HG03175 (cell line): ENCODE data around the gene CD300A.

Experiments
- ATAC-seq: cut with Tn5 transposase; IDR thresholded peaks from one replicate; pipeline ENCODE4 v1.9.1; 2021; ENCODE audit warnings: mild to moderate bottlenecking, moderate library complexity; ENCODE audit not compliant: unreplicated experiment

CD300A gene

DNA sequence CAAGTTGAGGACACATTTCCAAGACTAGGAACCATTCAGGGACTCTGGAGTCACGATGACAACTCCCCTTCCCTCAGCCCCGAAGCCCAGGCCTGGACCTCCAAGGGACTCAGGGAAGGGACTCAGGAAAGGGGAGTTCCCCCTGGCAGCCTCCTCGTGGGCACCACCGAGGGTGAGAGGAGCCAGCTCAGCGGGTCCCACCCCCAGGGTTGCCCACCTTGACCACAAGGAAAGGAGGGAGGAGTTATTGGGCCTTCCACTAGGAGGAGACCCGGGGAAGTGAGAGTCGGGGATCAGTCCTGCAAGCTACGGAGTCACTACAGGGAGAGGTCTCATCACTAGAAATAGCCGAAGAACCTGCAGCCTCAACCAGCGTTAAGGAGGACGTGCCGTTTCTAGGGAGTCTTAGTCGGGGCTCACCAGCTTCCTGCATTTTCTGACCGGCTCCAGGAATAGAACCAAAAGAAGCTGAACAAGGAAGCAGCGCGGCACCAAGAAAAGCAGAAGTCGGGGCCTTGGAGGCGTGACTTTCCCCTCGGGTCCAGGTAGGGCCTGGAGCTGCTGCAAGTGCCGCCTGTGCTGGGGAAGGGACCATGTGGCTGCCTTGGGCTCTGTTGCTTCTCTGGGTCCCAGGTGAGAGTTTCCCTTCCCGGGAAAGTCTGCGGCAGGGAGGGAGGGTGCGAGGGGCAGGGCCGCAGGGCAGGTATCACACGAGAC lies at the start of gene CD300A:
CD300A (plus strand) TSS at position 524 of the 717 bp plus-strand sequence; CDS start at position 594, 70 bp downstream.
- ATAC-seq, result no peak

DNA sequence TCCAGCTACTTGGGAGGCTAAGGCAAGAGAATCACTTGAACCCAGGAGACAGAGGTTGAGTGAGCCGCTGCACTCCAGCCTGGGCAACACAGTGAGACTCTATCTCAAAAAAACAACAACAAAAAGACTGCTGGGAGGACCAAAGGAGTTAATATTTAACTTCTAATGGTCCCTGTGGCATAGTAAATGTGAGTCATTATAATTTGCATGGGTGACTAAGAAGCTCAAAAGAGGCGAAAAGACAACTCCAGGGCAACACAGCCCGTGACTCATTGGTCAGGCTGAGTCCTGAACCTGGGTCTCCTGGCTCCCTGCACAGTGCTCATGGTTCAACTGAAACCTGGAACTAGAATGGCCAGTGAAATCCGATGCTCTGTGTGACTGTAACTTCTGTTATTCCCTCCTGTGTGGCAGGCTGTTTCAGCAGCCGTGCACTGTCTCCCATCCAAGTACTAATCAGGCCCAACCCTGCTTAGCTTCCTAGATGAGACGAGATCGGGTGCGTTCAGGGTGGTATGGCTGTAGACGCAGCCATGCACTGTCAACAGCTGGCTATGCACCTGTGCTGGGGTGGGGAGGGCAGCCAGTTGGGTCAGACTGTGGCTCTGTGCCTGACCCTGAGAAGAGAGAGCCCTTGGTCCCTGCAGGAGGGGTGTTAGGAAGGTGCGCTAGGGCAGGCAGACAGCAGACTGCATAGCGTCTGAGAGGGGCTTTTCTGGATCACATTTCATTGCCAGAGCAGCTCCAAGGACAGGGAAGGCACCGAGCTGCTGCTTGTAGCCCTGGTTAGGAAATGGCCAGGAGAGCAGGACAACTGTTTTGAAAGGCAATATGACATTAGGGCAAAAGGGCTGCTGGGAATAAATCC lies 49.0 kb upstream of the CD300A start:
- peak; percentile 80 for ATAC-seq

DNA sequence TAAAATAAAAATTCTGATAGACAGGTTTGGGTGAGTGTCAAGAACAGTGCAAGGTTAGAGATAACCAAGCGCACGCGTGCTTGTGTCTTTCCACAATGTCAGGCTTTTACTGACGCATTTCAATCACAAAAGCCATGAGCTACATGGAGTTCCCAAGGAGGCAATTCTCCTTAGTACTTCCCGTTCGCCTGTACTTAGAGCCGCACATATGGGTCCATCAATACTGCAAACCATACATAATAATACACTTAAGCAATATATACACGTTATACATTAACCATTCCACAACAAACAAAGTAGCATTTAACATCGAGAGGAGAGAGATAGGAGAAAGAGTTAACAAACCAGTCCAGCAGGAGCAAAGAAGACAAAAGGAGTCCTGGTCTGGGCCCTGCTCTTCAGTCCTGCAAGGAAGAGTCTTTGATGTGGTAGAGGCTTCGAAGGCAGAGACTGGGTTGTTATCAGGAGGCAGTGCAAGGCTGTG lies 46.5 kb upstream of the CD300A start:
- no peak for ATAC-seq

DNA sequence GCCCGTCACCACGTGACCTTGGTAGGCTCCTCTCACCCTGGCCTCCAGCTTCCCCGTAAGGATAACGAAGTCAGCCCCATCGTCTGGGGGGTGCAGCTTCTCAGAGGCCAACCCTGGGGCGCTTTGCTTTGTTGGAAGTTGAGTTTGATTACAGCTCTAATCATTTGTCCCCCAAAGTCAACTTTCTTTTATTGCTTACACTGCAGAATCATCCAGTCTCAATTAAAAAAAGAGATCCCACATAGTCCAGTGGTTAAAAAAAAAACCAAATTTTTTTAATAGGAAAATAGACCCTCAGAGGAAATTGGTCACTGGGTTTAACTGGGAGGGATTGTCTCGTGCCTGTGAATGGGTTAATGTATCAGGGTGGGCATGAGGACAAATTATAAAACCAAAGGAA lies 42.3 kb upstream of the CD300A start:
- no peak for ATAC-seq

DNA sequence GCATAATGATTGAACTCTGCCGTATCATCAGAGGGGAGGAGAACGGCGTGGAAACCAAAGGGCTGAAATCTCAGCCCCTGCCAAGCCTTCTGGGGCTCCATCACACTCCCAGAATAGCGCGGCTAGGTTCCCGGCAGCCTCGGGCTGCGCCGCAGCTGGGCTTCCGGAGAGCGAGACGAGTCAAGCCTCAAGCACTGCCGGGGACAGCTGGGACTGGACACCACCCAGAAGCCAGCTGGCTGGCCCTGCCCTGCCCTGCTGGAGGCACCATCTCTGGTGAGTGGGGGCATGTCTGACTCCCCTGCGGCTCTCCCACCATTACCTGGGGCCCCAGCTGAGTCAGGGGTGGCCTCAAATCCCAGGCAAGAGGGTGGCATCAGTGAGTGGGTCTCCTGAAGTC lies 41.8 kb upstream of the CD300A start:
- ATAC-seq, result no peak

DNA sequence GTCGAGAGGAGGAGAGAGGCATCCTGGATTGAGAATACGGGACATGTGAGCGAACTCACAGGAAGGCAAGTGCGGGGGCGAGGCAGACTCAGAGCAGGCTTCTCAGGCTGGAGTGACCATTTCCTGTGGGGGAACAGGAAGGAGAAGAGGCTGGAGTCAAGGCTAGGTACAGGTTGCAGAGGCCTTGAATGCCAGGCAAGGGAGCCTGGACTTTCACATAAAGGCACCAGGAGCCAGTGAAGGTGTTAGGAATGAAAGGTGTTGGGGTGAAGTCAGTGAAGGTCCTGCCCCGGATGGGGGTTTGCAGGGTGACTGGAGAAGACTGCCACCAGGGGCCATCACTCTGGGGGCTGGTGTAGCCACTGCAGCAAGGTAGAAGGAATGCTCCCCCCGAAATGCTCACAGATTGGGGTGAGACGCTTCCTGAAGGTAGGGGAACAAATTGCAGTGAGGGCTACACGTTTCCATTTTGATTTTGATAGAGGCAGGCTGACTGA lies 39.8 kb upstream of the CD300A start:
- ATAC-seq, result no peak

DNA sequence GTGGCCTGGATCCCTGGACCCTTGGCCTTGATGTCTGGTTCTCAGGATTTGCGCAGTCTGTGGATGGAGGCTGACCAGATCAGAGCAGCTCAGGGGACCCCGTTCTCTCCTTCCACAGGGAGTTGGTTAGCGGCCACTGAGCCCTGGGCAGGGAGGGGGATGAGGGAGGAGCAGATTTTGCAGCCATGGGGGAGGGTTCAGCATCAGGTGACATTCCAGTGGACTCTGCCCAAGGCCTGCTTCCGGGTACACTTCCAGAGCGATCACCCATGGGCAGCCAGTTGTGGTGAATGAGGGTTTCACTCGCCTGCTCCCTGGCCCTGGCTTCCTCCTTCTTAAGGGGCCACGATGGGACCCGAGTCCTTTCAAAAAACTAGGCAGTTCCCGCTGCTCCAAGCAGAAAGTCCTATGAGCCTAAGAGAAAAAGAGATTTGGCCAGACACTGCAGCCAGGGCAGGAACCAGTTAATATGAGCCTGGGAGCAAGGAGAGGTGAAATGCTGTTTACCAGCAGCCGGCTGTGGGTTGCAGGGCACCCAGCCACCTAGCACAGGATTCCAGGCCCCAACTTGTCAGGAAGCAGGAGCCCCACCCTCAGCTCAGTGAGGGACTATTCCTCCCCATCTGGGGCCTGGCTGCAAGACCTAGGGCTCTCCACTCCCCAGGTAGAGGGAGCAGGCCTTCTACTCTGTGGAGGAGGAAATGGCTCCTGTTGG lies 39.2 kb upstream of the CD300A start:
- ATAC-seq, result no peak

DNA sequence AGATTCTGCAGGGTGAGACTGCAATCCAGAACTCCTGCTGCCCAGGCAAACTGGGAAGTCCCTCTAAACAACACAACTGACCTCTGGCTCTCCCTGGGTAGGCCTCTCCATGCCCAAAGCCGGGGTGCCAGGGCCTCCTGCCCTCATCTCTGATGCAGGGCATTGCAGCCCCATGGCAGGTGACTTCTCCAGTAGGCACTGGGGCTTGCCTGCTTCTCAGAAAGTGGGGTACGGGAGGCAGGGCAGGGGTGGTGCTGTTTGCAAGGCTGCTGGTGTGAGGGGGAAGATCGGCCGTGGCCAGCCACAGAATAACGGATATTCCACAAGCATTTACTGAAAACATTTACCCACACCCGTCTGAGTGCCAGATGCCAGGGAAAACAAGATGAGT lies 38.7 kb upstream of the CD300A start:
- ATAC-seq, result no peak

DNA sequence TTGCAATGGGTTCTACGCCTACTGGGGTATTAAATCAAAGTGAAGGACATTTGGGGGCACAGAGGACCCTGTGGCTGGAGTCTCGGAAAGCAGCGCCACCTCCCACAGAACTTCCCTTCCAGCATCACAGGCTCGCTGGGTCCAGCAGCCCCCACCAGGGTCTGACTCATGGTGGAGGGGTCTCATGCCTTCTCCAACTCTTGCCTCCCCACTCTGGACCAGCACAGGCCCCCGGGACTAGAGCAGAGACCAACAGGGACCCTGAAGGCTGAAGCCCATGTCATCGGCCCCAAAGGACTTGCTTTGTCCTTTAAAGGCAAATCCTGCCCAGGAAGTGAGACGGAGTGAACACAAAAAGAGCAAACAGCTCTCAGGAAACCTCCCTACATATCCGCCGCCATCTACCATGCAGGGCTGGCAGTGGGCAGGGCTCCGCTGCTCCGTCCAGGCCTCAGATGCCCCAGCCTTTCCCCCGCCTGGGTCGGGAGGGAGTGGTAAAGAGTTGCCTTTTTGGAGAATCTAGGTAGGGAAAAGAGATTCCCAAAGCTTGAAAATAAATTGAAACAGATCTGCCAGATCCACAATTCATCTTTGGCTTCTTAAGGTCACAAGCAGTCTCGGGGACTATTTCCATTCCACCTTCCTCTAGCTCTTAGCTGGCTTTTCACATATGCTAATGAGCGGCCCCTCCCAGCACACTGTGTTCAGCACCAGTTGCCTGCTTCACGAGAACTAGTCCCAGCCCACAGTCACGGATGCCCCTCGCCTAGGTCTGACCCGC lies 36.6 kb upstream of the CD300A start:
- no peak for ATAC-seq

DNA sequence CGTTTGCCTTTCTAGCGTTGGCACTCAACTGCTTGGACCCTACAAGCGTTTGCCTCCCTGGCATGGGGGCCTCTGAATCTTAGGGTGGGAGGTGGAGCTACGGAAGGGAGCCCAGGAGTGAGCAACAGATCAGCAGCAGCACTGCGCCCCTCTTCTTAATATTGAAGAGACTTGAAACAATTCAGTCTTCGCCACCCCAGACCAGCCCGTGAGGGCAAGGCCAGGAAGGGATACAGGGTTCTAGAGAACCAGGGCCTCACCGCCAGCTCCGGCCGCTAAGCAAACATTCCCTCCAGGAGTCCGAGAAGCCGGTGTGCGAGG lies 36.1 kb upstream of the CD300A start:
- ATAC-seq, result no peak

DNA sequence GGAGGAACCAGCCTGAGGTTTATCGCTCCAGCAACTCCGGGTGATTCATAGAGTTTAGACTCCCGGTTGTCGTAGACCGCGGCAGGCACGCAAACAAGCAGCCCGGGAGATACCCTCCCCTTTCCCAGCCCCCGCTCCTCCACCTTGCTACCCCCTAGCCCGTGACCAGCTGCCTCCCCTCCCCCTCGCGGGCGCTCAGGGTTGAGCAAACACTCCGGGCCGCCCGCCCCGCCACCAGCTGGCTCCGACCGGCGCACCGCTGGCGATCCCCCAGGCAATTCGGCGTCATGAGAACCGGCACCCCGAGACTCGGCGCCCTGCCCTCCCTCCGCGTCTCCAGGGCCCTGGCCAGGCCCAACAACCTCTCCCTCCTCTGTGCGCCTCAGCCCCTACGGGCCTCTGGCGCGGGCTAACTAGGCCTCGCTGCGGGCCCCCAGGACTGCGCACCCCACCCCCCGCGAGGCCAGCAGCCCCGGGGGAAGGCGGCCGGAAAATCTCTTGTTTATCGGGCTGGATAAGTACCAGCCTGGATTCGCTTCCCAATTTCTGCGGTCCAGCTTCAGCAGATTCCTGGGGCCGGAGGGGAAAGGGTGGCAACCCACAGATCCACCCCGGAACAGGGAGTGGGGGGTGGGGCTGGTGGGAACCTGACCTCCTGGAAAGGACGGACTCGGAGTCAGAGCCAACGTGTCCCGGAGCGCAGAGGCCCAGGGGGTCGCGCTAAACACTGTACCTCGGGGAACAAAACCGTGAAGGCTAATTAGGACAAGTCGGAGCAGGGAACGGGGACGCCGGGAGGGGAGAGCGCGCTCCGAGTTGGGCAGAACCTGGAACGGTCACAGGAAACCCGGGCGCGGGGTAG lies 35.5 kb upstream of the CD300A start:
- ATAC-seq, result peak; percentile 38

DNA sequence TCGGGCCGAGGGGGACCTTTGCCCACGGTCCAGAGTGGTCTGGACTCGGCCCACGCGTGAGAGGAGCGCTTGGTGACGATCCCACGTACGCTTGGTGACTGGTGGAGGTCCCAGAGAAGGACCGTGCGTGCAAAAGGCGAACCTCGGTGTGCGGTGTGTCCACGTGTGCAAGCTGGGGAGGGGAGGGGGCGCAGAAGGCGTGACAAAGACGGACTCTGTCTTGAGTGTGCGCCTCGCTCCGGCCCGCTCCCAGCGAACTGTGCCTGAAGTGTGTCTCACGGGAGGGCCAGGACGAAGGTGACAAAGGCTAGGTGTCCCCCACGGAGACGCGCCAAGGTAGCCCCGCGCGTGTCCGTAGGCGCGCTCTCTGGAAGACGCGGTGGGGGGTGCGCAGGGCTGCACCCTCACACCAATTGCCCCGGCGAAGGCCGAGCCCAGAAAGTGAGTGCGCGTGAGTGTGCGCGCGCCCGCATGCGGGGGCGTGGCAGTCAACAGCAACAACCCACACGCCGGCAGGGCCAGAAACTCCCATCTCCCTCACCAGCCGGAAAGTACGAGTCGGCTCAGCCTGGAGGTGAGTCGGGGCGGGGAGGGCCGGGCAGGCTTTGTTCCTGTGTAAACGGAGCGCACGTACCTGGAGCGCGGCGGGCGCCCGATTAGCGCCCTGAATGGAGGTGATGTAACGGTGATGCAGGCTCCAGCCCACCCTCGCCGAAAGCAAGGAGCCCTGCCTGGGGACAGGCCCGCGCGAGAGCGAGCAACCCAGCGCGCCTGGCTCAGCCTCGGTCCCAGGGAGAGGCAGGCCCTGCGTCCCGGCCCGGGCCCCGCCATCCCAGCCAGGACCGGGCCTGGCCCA lies 34.6 kb upstream of the CD300A start, which contains the start of gene GPRC5C:
GPRC5C (plus strand) TSS at position 521 of the 856 bp plus-strand sequence. CDS start 7,689 bp downstream, outside the sequence.
- ATAC-seq, result no peak

DNA sequence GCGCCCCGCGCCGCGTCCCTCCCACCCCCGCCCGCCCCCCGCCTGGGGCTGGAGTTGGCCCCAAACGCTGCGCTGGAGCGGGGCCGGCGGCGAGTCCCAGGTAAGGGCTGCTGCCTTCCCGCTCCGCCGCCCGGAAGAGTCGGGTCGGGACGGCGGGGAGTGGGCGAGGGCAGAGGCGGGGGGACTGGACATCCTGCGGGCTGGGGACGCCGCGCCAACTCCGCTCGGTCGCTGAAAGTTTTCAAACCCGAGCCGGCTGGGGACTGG lies 34.1 kb upstream of the CD300A start:
- no peak for ATAC-seq

DNA sequence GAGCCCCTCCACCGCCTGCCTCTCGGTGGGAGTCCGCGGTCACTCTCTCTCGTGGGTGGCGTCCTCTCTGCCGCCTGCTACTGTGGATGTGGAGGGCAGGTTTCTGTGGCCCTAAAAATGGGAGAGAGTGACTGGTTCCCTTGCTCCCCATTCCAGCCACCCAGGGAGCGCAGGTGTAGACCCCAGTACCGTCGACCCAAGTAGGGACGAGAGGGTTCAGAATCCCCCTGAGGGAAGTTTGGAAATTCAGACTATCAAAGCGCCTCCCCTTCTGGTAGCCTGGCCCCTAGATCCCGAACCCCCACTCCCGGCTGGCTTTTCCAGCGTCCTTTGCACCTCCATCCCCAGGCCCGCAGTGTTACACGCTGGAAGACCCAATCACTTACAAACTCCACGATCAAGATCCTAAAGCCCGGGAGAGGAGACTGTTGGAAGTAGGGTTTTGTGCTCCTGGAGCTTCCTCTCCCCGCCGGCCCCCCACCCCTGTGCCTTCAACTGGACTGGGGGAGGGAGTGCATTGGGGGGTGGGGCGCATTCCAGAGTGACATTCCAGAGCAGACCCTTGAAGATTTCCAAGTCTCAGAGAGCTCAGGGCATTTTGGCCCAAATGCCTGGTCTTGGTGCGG lies 33.6 kb upstream of the CD300A start:
- ATAC-seq, result no peak

DNA sequence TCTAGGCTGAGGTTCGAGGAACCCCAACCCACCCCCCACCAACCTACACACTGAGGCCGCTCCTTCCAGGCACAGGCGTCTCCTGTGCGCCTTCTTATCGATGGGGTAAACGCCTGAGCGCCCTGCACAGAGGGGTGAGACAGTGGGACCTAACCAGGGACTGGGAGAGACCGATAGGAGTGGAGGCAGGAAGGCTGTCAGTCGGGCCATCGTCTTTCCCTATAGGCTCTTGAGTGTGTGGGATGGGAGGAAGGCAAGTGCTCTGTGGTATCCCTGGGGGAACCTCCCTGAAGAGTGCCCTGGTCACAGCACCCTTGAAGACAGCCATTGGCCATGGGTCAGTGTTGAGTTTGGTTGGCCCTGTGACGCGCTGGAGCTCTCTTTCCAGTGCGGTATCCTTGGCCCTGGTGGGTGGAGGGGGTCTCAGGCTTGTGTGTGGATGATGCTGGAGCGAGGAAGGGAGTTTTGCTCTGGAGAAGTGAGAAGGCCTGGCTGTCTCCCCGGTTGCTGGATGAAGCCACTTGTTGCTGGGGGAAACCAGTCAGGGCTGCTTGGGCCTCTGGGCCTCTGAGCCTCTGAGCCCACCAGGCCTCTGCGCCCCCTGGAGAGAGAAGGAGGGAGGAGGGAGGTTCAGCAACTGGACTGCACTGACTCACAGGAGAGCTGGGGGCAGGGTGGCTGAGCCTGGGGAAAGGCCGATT lies 32.9 kb upstream of the CD300A start:
- ATAC-seq, result no peak

DNA sequence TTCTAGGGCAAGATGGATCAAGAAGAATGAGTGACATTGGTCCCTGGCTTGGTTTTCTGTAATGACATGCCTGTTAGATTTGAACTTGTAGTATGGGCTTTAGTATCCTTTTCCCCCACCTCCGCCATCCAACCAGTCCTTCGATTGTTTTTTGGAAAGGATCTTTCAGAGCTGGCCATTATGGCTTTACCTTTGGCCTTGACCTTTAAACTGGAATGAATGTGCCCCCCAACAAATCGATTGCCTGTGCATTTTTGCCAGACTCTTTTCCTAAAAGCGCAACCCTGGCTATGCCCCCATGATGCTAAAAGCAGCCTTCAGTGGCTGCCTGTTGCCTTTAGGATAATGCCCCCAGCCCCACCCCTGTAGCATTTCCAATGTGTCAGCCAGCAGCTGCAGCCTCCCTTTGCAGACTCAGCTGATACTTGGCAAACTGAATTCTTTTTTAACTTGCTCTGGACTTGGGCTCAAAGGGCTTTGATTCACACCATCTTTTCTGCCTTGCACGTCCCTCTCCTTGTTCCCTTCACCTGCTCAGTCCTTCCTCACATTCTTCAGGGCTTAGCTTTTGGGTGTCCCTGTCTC lies 30.6 kb upstream of the CD300A start:
- ATAC-seq, result no peak

DNA sequence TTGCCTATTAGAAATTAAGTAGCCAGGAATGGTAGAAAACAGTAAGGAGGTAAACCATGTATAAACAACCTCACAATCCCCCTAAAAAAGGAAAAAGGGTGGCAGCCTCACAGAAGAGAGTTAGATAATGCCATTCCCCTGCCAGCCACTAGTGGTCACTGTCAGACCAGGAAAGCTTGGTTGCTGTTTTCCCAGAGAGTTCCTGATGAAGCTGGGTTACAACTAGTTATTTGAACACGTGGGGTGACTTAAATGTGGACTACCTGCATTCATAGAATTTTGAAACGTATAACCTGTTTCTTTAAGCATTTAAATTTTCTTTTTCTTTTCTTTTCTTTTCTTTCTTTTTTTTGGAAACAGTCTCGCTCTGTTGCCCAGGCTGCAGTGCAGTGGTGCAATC lies 28.7 kb upstream of the CD300A start:
- ATAC-seq, result no peak
